ENCODE results near the gene NANP. TPM values are rescaled to one million over a fixed set of nuclear protein-coding genes. Genes with fewer than 3 reads are reported as not detected.
A peak's percentile ranks its signal among the peaks of the same experiment; 100 is the strongest.
"Not testable (repeated sequence)": the region's sequence is repeated elsewhere in the genome, so short reads cannot be mapped to it uniquely, and the experiment has no call there.

The NANP gene, protein sequence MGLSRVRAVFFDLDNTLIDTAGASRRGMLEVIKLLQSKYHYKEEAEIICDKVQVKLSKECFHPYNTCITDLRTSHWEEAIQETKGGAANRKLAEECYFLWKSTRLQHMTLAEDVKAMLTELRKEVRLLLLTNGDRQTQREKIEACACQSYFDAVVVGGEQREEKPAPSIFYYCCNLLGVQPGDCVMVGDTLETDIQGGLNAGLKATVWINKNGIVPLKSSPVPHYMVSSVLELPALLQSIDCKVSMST
- 1.2 and 3.1 TPM in 2 replicates for total RNA-seq (2014; rRNA removed; shearing (Covaris generic); ENCODE audit: low replicate concordance)

DNA sequence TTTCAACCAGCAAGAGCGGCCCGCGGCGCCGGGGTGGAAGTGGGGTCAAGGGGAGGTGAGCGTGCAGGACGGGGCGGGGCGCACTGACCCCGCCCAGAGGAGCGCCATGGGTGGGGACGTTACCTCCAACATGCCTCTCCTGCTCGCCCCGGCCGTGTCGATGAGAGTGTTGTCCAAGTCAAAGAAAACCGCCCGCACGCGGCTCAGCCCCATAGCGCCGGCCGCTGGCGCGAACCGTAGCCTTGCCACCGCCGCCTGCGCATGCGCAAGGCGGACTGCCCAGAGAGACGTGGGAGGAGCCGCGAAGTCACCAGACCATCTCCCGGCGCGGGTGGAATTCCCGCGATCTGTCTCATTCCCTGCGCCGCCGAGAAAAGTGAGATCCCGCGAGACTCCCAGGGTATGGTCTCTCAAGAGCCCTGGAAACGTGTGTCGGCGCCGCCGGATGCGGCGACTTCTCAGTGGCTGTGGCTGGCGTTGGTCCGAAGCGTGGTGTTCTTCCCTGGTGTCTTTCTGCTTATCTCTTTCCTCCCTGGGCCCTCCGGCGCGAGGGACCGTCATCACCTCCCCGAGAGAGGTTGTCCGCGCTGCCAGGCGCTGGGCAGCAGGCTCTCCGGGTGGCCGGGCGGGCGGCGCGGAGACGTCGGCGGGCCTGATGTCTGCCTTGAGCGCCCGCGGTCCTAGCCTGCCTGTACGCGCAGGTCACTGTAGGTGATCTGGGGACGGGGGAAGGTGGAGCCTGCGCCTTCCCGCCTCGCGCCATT lies at the start of gene NANP:
TSS of gene NANP (minus strand) at position 279 of the 764 bp plus-strand sequence. CDS start at position 213, 66 bp downstream.
- Histone ChIP-seq H3K9me3 (no peaks in the 10 kb centered on the region), H3K36me3 (no peaks in the 10 kb centered on the region; the same call in 1 of the 2 replicates), H3K27me3 (no peaks in the 10 kb centered on the region), H3K4me3 (peak within 1 kb of the TSS; percentile 86)
- DNase-seq = peak; percentile 94

DNA sequence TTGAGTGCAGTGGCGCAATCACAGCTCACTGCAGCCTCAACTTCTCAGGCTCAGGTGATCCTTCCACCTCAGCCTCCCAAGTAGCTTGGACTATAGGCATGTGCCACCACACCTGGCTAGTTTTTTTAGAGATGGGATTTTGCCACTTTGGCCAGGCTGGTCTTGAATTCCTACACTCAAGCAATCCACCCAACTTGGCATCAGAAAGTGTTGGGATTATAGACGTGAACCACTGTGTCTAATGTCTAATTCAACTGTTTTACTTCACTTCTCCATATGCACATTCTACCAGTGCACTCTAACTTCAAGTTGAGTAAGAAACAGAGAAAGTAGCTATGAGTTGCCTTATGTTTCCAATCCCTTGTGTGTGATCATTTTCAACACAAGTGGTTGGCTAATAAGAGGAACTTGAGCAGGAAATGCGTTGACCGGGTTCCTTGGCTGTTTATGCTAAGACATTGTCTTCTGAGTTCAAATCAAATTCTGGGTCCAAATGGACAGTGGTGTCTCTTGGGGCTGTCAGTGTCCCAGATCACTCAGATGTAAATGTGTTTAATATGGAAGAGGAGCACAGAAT lies 48.9 kb upstream of the NANP start:
- Histone ChIP-seq H3K27me3 (no peaks in the 10 kb centered on the region), H3K36me3 (peaks cover 31% of the 10 kb centered on the region), H3K9me3 (no peaks in the 10 kb centered on the region), H3K4me3 (no peak overlapping the region)
- DNase-seq = no peak

DNA sequence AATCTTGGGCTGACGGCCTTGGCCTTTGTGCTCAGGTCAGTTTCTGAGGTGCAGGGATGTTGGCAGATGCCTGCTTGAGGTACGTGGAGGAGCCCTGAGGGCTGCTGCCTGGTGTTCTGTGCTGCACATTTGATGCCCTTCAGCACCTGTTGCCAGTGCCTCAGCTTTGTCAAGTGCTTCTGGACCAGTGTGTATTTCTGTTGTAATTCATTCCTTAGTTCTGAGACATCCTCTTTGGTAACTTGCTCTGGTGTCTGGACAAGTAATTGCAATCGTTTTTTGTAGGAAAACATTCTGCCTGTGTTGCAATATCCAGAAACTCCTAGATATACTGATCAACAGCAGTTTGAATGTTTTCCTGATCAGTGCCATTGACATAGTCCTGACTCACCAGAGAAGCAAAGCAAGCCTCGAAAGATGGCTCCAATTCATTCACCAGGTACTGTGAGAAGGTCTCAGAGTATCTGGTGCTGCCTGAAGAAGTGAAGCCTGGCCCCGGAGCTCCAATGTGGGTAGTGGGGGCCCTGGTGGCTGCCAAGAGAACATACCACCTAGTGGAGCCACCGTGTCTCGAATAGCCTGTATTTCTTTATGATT lies 46.1 kb upstream of the NANP start:
- DNase-seq = peak; percentile 17
- no peak overlapping the region for H3K4me3 ChIP-seq
- H3K27me3 ChIP-seq = no peaks in the 10 kb centered on the region
- peaks cover 12% of the 10 kb centered on the region for H3K36me3 ChIP-seq
- H3K9me3 ChIP-seq = no peaks in the 10 kb centered on the region

DNA sequence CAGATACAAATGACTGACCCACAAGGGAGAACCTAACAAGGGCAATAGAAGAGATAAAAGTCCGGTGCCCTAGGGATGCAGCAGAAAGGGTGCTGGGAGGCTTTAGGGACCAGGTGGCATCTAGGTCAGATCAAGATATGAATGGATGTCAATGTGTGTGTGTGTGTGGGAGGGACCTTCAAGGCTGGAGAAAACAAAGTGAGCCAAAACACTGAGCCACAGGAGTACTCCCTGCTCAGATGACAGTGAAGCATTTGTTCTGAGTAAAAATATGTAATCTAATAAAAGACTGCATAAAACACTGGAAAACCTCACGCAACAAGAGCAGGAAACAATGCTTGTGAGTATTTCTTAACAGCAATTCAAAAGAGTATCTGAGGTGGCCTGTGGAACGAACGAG lies 44.6 kb upstream of the NANP start:
- Histone ChIP-seq H3K36me3 (no peaks in the 10 kb centered on the region), H3K9me3 (no peaks in the 10 kb centered on the region)
- no peak for DNase-seq

DNA sequence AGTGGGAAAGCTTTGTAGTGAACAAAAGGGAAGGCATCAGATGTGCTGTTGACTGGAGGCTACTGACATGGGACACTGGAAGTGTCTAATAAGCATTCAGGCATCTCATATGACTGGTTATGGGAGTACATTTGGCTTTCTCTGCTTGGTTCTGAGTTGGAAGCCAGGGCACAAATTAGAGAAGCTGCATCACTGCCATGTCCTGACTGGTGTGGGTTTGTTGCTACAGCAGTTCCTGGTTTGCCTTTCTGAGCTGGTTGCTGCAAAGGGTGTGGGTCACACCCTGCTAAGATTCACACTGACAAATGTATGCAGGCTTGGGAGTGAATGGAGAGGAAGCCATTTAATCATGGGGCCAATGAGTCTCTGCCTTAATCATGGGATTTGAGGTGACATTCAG lies 36.2 kb upstream of the NANP start:
- no peak overlapping the region for H3K4me3 ChIP-seq
- no peaks in the 10 kb centered on the region for H3K27me3 ChIP-seq
- H3K9me3 ChIP-seq = no peaks in the 10 kb centered on the region
- no peak for DNase-seq
- H3K36me3 ChIP-seq = peaks cover 7% of the 10 kb centered on the region

More for the DNA sequence above, 44.6 kb upstream of the NANP start:
- Histone ChIP-seq H3K4me3 (no peak overlapping the region), H3K27me3 (no peaks in the 10 kb centered on the region)

DNA sequence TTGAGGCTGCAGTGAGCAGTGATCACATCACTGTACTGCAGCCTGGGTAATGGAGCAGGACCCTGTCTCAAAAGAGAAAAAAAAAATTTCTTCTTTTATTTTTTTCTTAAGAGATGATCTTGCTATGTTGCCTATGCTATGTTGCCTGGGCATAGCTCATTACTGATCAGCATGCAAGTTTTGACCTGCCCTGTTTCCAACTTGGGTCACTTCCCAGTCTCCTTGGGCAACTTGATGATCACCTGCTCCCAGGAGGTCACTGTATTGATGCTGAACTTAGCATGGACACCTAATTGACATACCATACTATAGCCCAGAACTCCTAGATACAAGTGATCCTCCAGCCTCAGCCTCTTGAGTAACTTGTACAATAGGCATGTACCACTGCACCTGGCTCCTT lies 30.7 kb upstream of the NANP start:
- Histone ChIP-seq H3K4me3 (no peak overlapping the region), H3K27me3 (no peaks in the 10 kb centered on the region), H3K9me3 (no peaks in the 10 kb centered on the region), H3K36me3 (peaks cover 3% of the 10 kb centered on the region)
- no peak for DNase-seq

DNA sequence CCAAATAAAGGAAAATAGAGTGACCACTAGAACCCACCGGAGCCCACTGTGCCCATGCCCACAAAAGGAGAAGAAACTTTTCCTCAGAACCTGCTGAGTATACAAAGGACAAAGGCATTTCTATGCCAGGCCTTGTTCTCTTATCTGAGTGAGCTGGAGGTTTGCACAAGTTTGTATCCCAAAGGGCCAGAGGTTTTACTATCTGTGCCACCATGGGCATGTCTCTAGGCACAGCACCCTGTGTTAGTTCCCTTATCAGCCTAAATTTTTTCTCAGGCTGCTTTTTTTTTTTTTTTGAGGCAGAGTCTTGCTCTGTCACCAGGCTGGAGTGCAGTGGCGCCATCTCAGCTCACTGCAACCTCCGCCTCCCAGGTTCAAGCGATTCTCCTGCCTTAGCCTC lies 29.1 kb upstream of the NANP start:
- DNase-seq, H3K36me3 ChIP-seq, H3K27me3 ChIP-seq, H3K9me3 ChIP-seq, H3K4me3 ChIP-seq: not testable (repeated sequence)

DNA sequence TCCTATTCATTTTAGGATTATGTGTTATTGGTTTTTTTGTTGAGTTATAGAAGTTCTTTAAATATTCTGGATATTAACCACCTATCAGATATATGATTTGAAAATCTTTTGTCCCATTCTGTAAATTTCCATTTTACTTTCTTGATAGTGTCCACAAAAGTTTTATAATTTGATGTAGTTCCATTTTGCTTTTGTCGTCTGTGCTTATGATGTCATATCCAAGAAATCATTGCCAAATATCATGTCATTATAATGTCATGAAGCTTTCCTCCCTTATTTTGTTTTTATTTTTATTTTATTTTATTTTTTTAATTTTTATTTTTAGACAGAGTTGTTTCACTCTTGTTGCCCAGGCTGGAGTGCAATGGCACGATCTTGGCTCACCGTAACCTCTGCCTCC lies 21.0 kb upstream of the NANP start:
- Histone ChIP-seq H3K36me3 (peaks cover 6% of the 10 kb centered on the region; the same call in 1 of the 2 replicates), H3K9me3 (no peaks in the 10 kb centered on the region; the same call in 1 of the 2 replicates), H3K4me3 (no peak overlapping the region), H3K27me3 (no peaks in the 10 kb centered on the region)
- no peak for DNase-seq

DNA sequence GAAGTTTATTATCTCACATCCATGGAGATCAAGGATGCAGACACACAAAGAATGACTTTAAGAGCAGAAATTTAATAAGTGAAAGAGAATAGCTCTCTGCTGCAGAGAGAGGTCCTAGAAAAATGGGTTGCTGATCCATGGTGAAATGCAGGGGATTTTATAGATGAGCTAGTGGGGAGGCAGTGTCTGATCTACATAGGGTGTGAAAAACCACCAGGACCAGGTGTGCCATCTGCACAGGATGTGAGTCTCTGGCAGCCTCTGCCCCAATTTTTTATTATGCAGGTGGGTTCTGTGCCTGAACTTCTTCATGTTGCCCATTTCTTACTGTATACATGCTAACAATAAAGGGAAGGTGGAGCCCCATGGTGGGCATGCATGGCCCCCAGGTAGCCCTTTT lies 19.9 kb upstream of the NANP start:
- no peaks in the 10 kb centered on the region; the same call in 1 of the 2 replicates for H3K9me3 ChIP-seq
- no peaks in the 10 kb centered on the region for H3K27me3 ChIP-seq
- H3K36me3 ChIP-seq = peaks cover 6% of the 10 kb centered on the region; the same call in 1 of the 2 replicates
- DNase-seq = no peak
- H3K4me3 ChIP-seq = no peak overlapping the region

DNA sequence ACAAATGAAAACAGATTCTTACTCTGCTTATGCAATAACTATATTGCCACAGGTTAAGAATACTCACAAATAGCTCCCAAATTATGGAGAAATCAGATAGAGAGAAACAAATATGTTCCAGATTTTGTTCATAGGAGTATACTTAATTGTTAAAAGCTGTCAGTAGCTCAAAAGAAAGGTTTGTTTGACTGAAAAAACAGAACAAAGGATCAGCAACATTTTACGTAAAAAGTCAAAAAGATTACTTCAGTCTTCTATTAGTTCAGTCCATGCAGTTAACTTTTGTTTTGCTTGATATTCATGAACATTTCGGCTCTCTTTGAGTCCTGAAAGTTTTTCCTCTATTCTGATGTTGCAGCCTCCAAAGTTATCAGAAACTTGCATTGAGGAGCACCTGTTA lies 13.4 kb upstream of the NANP start:
- no peak for DNase-seq
- no peak overlapping the region for H3K4me3 ChIP-seq
- no peaks in the 10 kb centered on the region for H3K9me3 ChIP-seq
- H3K27me3 ChIP-seq = no peaks in the 10 kb centered on the region
- H3K36me3 ChIP-seq = peaks cover 32% of the 10 kb centered on the region

DNA sequence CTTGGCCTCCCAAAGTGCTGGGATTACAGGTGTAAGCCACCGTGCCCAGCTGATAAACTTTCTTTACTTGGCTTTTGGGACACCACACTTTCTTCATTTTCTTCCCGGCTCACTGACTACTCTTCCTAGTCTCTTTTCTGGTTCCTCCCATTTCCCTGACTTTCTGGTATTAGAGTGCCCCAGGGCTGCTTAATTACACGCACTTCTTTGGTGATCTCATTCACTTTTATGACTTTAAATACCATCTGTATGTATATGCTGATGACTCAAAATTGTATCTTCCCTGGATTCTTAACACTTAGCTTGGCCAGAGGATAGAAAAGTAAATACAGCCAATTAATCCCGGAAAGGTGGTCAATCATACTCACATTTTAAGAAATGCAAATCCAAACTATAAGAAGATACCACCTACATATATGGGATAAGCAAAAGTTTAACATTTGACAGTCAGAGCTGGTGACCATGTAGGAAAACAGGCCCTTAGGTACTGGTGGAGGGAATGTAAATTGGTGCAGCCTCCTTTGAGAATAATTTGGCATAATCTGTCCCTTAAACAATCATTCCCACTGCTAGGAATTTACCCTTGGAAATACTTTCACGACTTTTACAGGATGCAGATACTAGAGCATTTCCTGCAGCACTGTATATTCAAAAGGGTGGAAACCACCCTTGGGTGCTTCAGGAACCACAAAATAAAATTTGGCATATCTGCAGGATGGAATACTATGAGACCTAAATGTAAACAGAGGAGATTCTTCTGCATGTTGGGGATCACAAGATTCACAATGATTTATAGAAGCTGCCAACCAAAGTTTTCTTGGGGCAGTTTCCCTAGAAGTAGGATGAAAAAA lies 9.4 kb upstream of the NANP start:
- no peaks in the 10 kb centered on the region for H3K9me3 ChIP-seq
- no peak overlapping the region for H3K4me3 ChIP-seq
- H3K36me3 ChIP-seq = peaks cover 32% of the 10 kb centered on the region
- DNase-seq = peak; percentile 10
- H3K27me3 ChIP-seq = no peaks in the 10 kb centered on the region

DNA sequence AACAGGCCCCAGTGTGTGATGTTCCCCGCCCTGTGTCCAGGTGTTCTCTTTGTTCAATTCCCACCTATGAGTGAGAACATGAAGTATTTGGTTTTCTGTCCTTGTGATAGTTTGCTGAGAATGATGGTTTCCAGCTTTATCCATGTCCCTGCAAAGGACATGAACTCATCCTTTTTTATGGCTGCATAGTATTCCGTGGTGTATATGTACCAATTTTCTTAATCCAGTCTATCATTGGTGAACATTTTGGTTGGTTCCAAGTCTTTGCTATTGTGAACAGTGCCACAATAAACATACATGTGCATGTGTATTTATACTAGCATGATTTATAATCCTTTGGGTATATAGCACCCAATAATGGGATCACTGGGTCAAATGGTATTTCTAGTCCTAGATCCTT lies 6.8 kb upstream of the NANP start:
- DNase-seq, H3K27me3 ChIP-seq, H3K9me3 ChIP-seq, H3K4me3 ChIP-seq: not testable (repeated sequence)
- H3K36me3 ChIP-seq = peaks cover 16% of the 10 kb centered on the region

DNA sequence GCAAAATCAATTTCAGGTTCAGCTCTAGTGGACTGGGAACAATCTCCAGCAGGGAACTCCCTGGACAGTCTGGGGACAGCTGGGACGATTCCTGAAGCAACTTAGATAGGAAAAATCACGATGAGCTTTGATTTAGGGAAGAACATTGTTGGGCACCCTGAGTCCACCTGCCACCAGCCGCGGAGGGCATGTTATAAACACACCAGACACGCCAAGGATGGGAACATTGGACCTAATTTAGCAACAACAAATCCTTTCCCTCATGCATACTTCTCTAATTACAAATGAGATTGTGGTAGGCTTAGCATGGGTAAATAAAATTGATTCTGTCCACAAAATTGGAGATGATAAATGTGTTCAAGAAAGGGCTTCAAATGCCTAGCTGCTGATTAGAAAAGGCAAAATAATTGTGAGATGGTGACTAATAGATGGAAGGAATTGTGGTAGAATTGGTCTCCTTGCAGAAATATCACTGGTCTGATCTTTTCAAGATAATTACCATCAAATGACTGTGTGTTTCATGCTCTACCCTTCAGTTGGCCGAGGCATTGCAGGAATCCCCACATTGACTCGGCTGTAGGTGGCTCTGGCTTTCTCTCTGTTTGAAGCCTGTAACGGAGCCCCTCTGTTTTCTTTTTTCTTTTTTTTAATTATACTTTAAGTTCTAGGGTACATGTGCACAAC lies 6.1 kb upstream of the NANP start:
- Histone ChIP-seq H3K4me3 (no peak overlapping the region), H3K9me3 (no peaks in the 10 kb centered on the region), H3K36me3 (peaks cover 9% of the 10 kb centered on the region), H3K27me3 (no peaks in the 10 kb centered on the region)
- no peak for DNase-seq

DNA sequence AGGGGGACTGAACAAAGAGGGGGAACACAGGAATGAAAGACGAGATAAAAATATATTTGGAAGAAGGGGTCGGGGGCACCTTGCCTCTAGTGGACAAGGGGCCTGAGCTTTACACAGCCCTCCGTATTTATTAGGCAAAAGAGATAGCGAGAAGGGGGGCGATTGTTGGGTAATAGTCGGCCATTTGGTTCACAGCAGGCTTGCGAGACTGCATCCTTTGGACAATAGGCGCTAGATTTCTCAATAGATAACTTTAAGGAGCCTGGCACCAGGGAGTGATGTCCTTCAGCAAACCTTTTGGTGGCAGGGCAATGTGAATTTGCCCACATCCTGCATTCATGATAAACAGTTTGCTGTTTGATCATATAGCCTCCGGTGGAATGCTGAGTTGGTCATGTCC lies 3.0 kb upstream of the NANP start:
- Histone ChIP-seq H3K36me3 (no peaks in the 10 kb centered on the region; the same call in 1 of the 2 replicates), H3K4me3 (no peak overlapping the region), H3K9me3 (no peaks in the 10 kb centered on the region), H3K27me3 (no peaks in the 10 kb centered on the region)
- no peak for DNase-seq

DNA sequence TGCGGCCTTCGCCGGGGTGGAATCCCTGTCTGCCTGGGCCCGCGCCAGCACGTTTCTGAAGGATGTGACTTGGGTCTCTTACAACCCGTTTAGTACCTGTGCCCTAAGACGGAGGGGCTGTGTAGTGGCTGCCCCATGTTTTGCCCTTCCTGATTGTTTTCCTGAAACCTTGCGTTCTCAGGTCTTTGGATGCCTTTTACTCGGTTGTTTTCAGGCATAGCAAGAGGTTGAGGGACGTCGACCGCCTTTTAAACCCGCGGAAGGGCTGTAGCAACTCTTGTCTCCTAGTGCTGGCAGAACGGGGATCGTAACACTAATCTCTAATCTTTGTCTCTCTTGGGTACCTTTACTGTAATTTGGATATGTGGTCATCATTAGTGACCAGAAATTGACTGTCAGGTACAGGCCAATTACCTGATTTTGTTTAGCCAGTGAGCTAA lies 706 bp upstream of the NANP start:
- Histone ChIP-seq H3K27me3 (no peaks in the 10 kb centered on the region), H3K4me3 (peak overlapping the region; percentile 86), H3K36me3 (no peaks in the 10 kb centered on the region; the same call in 1 of the 2 replicates), H3K9me3 (no peaks in the 10 kb centered on the region)
- no peak for DNase-seq

Data from MG63 (cell line).